Aorta (tissue), 5 donors: ENCODE results near the gene PPP3R2. TPM values are rescaled to one million over a fixed set of nuclear protein-coding genes. Genes with fewer than 3 reads are reported as not detected.

Source experiments
- ATAC-seq: fragments of 200-7000 bp; cut with Tn5 transposase; one replicate; pipeline ENCODE4 v1.9.1; 2022; ENCODE audit warnings: moderate library complexity; ENCODE audit not compliant: low FRiP score
- DNase-seq, 2 donors: peaks; one replicate each; pipeline ENCODE4 v3.0.0-alpha.2; 2020
- H3K27ac ChIP-seq, 2 donors: one replicate each; pipeline ENCODE4 v1.5.1; 2013; ENCODE audit warnings: low read length in 2 of 2, mild to moderate bottlenecking in 2 of 2, moderate library complexity in 2 of 2, control low read depth in 1 of 2, inconsistent platforms in 1 of 2, low read depth in 1 of 2
- H3K27me3 ChIP-seq, 2 donors: one replicate each; pipeline ENCODE4 v1.6.1; 2013; ENCODE audit warnings: control low read depth in 1 of 2, low read length in 1 of 2, mild to moderate bottlenecking in 1 of 2, moderate library complexity in 1 of 2; ENCODE audit not compliant: insufficient read depth in 2 of 2, control insufficient read depth in 1 of 2
- H3K36me3 ChIP-seq, 2 donors: one replicate each; pipeline ENCODE4 v1.6.1; 2013; ENCODE audit warnings: control low read depth in 1 of 2, low read length in 1 of 2, mild to moderate bottlenecking in 1 of 2; ENCODE audit not compliant: insufficient read depth in 2 of 2, control insufficient read depth in 1 of 2
- H3K4me1 ChIP-seq, 2 donors: one replicate each; pipeline ENCODE4 v1.6.1; 2013; ENCODE audit warnings: low read length in 2 of 2, control low read depth in 1 of 2, mild to moderate bottlenecking in 1 of 2, moderate library complexity in 1 of 2; ENCODE audit not compliant: insufficient read depth in 2 of 2, control insufficient read depth in 1 of 2
- H3K4me3 ChIP-seq, 2 donors: one replicate each; pipeline ENCODE4 v1.5.1; 2013; ENCODE audit warnings: low read length in 2 of 2, control low read depth in 1 of 2, mild to moderate bottlenecking in 1 of 2
- H3K9me3 ChIP-seq: one replicate; pipeline ENCODE4 v1.6.1; 2013; ENCODE audit warnings: mild to moderate bottlenecking, low read length; ENCODE audit not compliant: control insufficient read depth
- WGBS, 2 donors: extraction: QIAGEN DNeasy Blood & Tissue Kit; methylation state at CpG; one replicate each; pipeline ENCODE4 v1.1.7; 2013; 5-methylcytosine and 5-hydroxymethylcytosine counted together
- intact Hi-C, 2 donors: fragments of 100-400 bp; cut with DNase I; formaldehyde crosslinking; loops; one replicate each; pipeline versions ENCODE4 v1.14.2 to v1.15.0; 2022
- polyA plus RNA-seq, 2 donors: library from polyadenylated mRNA; stranded (reverse); fragments of 200-250 nt; gene quantifications; one replicate each; pipeline ENCODE4 v1.2.3, GENCODE V29; 2013
- total RNA-seq, 2 donors: library from RNA; stranded (reverse); fragmentation: NEBNext Ultra II Directional; extraction: Animal tissue kit (Norgen Biotek cat#: 25700); gene quantifications; one replicate each; pipeline ENCODE4 v1.2.1, GENCODE V29; 2021
- donor health status: healthy with polysubstance abuse.
- donor health status: Bipolar disorder and iron deficiency.
- donor health status: DM: no; HTN: no; CAD: no.
- donor health status: DM: no; HTN: no; CAD: no.
- donor health status: DM: yes; HTN: yes; CAD: no.

Gene PPP3R2
- total and polyA plus RNA-seq, 4 donors: not detected

DNA sequence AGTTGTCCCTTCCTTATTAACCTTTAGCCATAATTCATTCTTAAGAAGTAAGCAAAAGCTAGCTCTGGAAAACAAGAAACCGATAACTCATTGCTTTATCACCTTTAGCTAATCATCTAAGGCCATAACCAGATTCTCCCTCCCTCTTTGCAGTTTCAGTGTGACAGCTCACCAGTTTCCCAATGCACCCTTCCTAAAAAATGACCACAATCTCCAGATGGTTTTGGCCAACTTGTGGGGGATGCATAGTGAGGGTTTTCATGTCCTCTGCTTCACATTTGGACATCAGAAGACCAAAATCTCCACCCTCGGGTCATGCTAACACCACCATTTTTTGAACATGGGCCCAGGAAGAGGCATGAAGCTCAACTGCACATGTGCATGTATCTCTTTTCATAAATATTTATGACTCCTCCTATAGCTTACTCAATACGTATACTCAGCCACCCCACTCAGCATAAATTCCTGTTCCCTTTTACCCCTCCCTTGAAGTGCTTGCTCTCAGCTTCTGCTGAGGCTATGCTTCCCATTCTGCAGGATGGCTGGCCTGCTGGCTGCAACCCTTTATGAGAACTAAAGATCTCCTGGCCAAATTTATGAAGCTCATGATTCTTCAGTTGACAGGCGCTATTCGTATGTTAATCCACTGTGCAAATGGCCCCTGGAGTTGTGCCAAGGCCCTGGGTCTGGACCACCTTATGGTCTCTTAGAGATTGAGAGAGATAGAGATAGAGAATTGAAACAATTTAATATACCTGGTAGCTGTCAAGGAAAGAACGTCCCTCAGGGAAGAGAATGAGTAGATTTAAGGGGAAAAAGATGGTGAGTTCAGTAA, 14.8 kb downstream of the PPP3R2 start:
- no peak for ATAC-seq

DNA sequence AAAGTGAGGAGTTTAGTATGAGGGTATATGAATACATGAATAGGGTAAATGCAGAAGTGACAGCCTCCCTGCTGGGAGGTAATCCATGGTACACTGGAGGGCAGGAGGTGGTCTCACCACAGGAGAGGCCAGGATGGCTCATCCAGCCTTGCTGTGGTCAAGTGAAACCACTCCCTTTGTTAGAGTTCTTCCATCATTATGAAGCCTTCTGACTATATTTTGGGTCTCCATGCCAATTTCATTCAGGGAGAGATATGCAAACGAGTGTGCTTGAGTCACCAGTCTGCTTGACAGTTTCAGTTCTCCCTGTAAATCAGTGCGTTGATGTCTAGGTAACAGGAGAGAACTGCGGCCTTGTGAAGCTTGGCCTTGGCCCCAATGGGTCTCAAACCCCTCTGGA, 16.4 kb downstream of the PPP3R2 start:
- H3K4me1 ChIP-seq: no peaks in the 10 kb centered on the region
- no peak overlapping the region for H3K27ac ChIP-seq
- intact Hi-C loops: no loop called here
- no peaks in the 10 kb centered on the region for H3K36me3 ChIP-seq
- no peak overlapping the region for H3K4me3 ChIP-seq
- no peaks in the 10 kb centered on the region for H3K27me3 ChIP-seq
- ATAC-seq (no peak), DNase-seq (no peak)
- H3K9me3 ChIP-seq: no peaks in the 10 kb centered on the region
- 75 to 78% methylated on average over 3 of the region's 3 CpGs for WGBS, 2 donors

More for the DNA sequence above, 14.8 kb downstream of the PPP3R2 start:
- no peaks in the 10 kb centered on the region for H3K27me3 ChIP-seq
- no peaks in the 10 kb centered on the region for H3K36me3 ChIP-seq
- no peaks in the 10 kb centered on the region for H3K9me3 ChIP-seq
- H3K27ac ChIP-seq: no peak overlapping the region
- no peaks in the 10 kb centered on the region for H3K4me1 ChIP-seq
- intact Hi-C loops: no loop called here
- peak in 1 of 2 donors; percentile 51 for DNase-seq
- H3K4me3 ChIP-seq: no peak overlapping the region
- WGBS, 2 donors: 78 to 82% methylated on average over 6 of the region's 6 CpGs

DNA sequence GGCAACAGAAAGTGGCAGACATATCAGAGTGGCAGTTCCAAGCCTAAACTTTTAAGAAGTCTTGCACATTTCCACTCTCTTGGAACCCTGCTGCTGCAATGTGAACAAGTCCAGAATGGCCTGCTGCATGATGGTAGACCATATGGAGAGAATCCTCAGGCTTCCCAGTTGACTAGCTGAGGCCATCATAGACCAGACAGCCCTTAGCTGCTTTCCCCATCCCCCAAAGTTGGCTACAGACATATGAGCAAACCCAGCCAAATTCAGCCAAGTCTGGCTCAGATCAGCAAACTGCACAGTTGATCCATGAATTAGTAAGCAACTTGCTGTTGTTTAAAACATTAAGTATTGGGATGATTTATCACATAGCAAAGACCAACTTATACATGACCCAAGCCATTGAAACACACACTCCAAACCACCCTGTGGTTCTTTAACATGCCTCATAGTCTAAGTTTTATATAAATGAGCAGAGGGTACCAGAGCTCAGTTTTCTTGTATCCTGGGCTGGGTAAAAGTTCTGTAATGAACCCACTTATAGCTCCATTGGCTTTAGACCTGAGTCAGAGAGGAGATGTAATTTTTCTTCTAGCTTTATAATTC, 19.9 kb downstream of the PPP3R2 start:
- Histone ChIP-seq H3K4me1 (no peaks in the 10 kb centered on the region), H3K27ac (no peak overlapping the region), H3K4me3 (no peak overlapping the region), H3K27me3 (no peaks in the 10 kb centered on the region), H3K36me3 (peaks cover 0 to 2% of the 10 kb centered on the region in 2 donors), H3K9me3 (no peaks in the 10 kb centered on the region)
- no peak for DNase-seq
- intact Hi-C loops: no loop called here
- ATAC-seq: no peak

DNA sequence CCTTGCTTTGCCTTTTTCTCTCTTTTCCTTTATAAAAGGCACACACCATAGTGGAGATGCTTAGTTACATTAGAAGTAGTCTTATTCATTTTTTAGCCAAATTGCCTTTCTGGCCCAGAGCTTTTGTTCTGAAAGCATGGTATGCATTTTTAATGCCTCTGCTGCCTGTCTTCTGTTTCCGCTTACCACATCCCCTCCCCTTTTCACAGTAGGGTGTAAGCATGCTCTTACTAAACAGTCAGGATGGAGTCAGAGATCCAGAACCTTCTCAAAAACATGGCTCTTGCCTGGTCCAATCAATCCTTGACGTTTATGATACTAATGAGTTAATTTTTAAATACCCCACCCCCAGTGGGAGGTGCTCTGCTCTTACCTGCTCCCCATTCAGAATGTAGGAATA, 22.5 kb downstream of the PPP3R2 start:
- ATAC-seq (no peak), DNase-seq (no peak)
- Histone ChIP-seq H3K27me3 (no peaks in the 10 kb centered on the region), H3K4me1 (no peaks in the 10 kb centered on the region), H3K4me3 (no peak overlapping the region), H3K36me3 (peaks cover 0 to 2% of the 10 kb centered on the region in 2 donors), H3K9me3 (no peaks in the 10 kb centered on the region), H3K27ac (no peak overlapping the region)
- intact Hi-C loops: no loop called here
- 61 to 81% methylated on average over 2 of the region's 2 CpGs for WGBS, 2 donors

DNA sequence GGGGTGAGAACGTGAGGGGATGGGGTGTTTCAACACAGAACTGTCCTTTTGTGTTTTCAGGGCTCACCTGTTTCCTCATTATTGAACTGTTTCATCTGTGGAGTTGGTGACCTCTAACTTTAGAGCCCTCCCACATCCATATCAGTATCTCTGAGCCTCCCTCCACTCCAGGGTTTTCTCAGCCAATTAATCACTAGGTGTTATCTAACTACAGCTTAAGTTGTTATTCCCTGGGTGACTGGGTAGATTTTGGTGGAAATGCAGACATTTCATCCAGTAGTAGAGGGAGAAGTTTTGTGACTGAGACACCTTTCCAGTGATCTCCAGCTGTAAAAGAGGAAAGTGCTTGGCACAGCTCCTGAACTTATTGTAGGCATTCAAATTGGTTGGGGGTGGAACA, 23.7 kb downstream of the PPP3R2 start:
- DNase-seq: no peak
- no peak overlapping the region for H3K27ac ChIP-seq
- H3K9me3 ChIP-seq: no peaks in the 10 kb centered on the region
- intact Hi-C loops: no loop called here
- 84 to 93% methylated on average over 1 of the region's 1 CpG for WGBS, 2 donors
- no peak for ATAC-seq
- H3K27me3 ChIP-seq: no peaks in the 10 kb centered on the region
- no peaks in the 10 kb centered on the region for H3K4me1 ChIP-seq
- H3K4me3 ChIP-seq: no peak overlapping the region
- peaks cover 0 to 2% of the 10 kb centered on the region in 2 donors for H3K36me3 ChIP-seq

DNA sequence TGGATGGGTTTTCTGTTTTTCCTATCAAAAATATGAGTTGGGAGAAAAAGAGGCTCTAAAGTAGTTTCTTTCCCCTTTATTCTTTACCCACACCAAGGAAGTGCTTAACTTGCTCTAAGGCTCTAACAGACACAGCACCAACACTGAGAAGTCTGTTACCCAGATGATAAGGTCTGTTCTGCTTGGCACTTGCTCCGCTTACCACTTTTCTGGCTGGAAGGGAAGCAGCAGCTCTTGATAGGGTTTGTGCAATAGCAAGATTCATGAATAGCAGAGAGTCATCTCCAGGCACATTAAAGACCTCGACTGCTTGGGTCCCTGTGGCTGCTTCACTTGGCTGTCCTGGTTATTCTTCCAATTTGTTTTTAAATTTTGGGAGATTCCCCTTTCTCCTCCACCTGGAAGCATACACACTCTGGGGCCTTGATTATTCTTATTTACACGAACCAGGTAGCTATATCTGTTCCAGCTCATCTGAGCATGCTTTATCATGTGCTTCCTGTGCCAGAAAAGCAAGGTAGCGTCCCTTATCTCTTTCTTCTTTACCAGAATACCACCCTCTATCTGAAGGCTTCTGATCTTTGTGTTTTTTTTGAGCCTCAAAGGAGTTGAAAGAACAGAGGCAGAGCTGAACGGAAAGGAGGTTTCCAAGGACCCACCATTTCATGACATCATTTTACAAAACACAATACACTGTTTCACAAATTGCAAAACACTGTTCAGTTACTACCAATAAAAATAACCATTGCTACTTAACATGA, 24.8 kb downstream of the PPP3R2 start:
- Histone ChIP-seq H3K4me3 (no peak overlapping the region), H3K9me3 (no peaks in the 10 kb centered on the region), H3K4me1 (no peaks in the 10 kb centered on the region), H3K27ac (no peak overlapping the region), H3K36me3 (peaks cover 0 to 5% of the 10 kb centered on the region in 2 donors), H3K27me3 (no peaks in the 10 kb centered on the region)
- DNase-seq: no peak
- ATAC-seq: no peak
- WGBS, 2 donors: 71 to 75% methylated on average over 5 of the region's 5 CpGs
- intact Hi-C loops: no loop called here

DNA sequence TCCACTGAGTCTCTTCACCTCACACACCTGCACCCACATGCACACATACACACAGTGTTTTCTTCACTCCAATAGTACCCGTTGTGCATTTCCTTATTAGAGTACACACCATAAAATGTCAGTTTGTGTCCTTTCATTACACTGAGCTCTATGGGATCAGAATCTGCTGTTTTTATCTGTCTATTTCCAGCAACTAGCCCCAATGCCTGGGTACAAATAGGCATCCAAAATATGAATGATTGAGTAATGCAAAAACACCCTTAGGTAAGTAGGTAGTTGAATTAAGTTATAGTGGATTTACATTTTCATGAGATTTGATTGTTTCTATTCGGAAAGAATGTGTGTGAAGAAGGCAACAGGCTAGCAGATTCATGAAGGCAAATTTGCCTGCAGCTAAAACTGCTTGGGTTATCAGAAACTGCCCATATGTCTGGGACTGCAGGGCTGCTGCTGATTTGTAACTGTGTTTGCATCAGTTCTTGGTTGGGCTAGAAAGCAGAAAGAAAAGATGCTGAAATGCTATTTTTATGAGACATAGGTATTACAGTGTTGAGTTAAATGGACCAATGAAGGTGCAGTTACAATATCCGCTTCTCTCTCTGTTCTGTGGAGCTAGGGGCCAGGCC, 26.9 kb downstream of the PPP3R2 start:
- ATAC-seq (no peak), DNase-seq (no peak)
- WGBS, 2 donors: 93 to 95% methylated on average over 3 of the region's 3 CpGs
- peaks cover 0 to 5% of the 10 kb centered on the region in 2 donors for H3K36me3 ChIP-seq
- no peak overlapping the region for H3K27ac ChIP-seq
- no peaks in the 10 kb centered on the region for H3K27me3 ChIP-seq
- H3K4me3 ChIP-seq: no peak overlapping the region
- intact Hi-C loops: no loop called here
- H3K9me3 ChIP-seq: no peaks in the 10 kb centered on the region
- no peaks in the 10 kb centered on the region for H3K4me1 ChIP-seq

DNA sequence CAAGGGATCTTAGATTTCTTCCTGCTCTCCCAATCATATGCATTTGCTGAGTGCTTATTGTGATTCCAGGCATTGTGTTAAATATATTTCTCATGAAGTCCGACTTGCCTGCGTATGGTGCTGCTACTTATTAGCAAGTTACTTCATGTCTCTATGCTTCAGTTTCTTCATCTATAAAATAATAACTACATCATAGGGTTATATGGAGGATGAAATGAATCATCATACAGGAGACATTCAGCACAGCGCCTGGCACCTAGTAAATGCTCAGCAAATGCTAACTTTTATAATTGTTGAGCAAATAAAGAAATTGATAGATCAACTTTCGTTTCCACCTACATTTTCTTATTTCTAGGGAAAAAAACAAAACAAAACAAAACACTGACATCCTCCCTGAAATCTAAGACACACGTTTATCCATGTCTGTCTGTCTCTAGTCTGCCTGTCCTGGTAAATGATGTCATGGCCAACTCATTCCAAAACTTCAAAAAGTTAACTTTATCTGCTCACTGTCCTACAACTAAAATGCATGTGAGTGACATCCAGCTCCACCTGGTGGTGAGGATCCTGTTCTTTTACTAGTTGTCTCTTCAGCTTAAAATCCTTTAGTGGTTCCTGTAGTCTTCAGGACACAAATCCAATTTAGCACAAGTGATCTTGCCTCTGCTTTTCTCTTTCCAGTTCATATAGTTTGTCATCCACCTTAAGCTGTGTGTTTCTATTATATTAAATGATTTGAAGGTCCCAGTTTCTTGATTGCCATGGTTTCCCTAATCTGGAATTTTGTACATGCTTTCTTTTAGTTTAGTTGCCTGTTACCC, 27.7 kb downstream of the PPP3R2 start:
- no peak overlapping the region for H3K4me3 ChIP-seq
- no peaks in the 10 kb centered on the region for H3K4me1 ChIP-seq
- no peaks in the 10 kb centered on the region for H3K27me3 ChIP-seq
- H3K27ac ChIP-seq: no peak overlapping the region
- DNase-seq (no peak), ATAC-seq (no peak)
- intact Hi-C loops: no loop called here
- peaks cover 3 to 5% of the 10 kb centered on the region in 2 donors for H3K36me3 ChIP-seq
- WGBS, 2 donors: 80 to 84% methylated on average over 5 of the region's 5 CpGs
- H3K9me3 ChIP-seq: no peaks in the 10 kb centered on the region
